HL-60 (cell line): Measurements from ENCODE around the gene GUCY1B1.

Experiments
- GABPA ChIP-seq: IDR thresholded peaks from 2 replicates; pipeline ENCODE4 v1.6.1; 2012; ENCODE audit warnings: low read depth
- POLR2AphosphoS5 ChIP-seq: IDR thresholded peaks from 2 replicates; pipeline ENCODE4 v1.6.1; 2012; ENCODE audit warnings: low read depth
- REST ChIP-seq: IDR thresholded peaks from 2 replicates; pipeline ENCODE4 v1.6.1; 2012; ENCODE audit warnings: low read depth; ENCODE audit not compliant: insufficient replicate concordance
- TF ChIP-seq, protein P1 (sequence below): IDR thresholded peaks from one replicate; pipeline ENCODE4 v1.5.1; 2011; ENCODE audit warnings: low read length, control low read depth, inconsistent platforms; ENCODE audit not compliant: insufficient read depth

DNA sequence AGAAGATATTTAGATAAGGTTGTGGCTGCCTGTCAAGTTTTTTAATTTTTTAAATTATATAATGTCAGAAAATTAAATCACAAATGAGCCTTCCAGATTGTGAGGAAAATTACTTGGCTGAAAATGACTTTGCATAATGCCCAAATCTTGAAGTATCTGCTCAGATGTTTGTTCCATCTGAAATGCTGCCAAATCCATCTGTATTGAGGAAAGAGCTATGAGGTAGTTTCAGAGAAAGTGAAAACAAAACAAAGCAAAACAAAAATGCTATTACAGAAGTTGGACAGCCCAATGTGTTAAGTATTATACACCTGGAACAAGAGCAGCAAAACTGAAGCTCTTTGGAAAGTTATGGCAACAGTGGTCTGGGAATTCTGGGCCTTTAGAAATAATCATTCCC is 23.3 kb upstream of the GUCY1B1 start:
- TF ChIP-seq, protein P1, sequence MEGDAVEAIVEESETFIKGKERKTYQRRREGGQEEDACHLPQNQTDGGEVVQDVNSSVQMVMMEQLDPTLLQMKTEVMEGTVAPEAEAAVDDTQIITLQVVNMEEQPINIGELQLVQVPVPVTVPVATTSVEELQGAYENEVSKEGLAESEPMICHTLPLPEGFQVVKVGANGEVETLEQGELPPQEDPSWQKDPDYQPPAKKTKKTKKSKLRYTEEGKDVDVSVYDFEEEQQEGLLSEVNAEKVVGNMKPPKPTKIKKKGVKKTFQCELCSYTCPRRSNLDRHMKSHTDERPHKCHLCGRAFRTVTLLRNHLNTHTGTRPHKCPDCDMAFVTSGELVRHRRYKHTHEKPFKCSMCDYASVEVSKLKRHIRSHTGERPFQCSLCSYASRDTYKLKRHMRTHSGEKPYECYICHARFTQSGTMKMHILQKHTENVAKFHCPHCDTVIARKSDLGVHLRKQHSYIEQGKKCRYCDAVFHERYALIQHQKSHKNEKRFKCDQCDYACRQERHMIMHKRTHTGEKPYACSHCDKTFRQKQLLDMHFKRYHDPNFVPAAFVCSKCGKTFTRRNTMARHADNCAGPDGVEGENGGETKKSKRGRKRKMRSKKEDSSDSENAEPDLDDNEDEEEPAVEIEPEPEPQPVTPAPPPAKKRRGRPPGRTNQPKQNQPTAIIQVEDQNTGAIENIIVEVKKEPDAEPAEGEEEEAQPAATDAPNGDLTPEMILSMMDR: no peak
- TF ChIP-seq POLR2AphosphoS5 (no peak), GABPA (no peak), REST (no peak)
